ENCODE data around the gene COG5. TPM values are rescaled to one million over a fixed set of nuclear protein-coding genes. Genes with fewer than 3 reads are reported as not detected.

The COG5 gene
- total RNA-seq, 1 donor from 2014 or later = 36.3 TPM

GRCh38 chr7:107468824-107469223 is 94.9 kb downstream of the COG5 start:
- no peak for DNase-seq (ENCODE audit: low read depth)
- Histone ChIP-seq H3K36me3 (ENCODE audit: control insufficient read depth, insufficient read depth, low read length) (no peaks in the 10 kb centered on the region), H3K27me3 (ENCODE audit: control insufficient read depth, insufficient read depth, low read length) (no peaks in the 10 kb centered on the region), H3K4me3 (ENCODE audit: low read depth, low read length) (no peak overlapping the region)
- TF ChIP-seq, protein P1, sequence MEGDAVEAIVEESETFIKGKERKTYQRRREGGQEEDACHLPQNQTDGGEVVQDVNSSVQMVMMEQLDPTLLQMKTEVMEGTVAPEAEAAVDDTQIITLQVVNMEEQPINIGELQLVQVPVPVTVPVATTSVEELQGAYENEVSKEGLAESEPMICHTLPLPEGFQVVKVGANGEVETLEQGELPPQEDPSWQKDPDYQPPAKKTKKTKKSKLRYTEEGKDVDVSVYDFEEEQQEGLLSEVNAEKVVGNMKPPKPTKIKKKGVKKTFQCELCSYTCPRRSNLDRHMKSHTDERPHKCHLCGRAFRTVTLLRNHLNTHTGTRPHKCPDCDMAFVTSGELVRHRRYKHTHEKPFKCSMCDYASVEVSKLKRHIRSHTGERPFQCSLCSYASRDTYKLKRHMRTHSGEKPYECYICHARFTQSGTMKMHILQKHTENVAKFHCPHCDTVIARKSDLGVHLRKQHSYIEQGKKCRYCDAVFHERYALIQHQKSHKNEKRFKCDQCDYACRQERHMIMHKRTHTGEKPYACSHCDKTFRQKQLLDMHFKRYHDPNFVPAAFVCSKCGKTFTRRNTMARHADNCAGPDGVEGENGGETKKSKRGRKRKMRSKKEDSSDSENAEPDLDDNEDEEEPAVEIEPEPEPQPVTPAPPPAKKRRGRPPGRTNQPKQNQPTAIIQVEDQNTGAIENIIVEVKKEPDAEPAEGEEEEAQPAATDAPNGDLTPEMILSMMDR (IDR thresholded peaks at IDR 0.05; ENCODE audit: insufficient read depth, low read length, severe bottlenecking) = no peak
- no peak for FAIRE-seq

- Histone ChIP-seq H3K27me3 (ENCODE audit: control insufficient read depth, insufficient read depth, low read length) (no peaks in the 10 kb centered on the region), H3K4me3 (ENCODE audit: low read depth, low read length) (no peak overlapping the region), H3K36me3 (ENCODE audit: control insufficient read depth, insufficient read depth, low read length) (no peaks in the 10 kb centered on the region)
- DNase-seq (ENCODE audit: low read depth) = no peak
- TF ChIP-seq, protein P1 (IDR thresholded peaks at IDR 0.05; ENCODE audit: insufficient read depth, low read length, severe bottlenecking) = no peak
- FAIRE-seq = no peak
Measured at GRCh38 chr7:107467972-107468371, 95.7 kb downstream of the COG5 start.

DNA sequence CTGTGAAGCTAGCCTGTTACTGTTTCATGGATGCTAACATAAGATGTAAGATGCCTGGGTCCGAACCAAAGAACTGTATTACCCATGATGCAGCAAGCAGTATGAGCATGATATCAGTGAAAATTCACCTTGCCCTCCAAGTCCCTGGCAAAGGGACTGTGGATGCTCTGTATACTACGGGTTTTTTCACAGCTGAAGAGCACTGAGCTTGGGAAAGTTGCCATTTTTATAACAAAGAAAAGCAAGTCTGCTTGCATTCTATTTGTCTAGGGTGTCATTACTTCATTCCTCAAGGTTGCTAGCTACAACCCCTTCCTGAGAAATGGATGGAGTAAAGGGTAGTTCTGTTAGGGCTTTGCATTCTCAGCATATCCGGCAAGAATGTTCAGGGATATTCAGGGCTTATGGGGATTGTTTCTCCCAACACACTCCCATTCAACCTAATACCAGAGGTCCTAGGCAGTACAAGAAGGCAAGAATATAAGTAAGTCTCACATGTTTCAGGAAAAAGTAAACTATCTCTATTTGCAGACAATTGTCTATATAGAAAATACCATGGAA is 99.0 kb downstream of the COG5 start:
- H3K27me3 ChIP-seq (ENCODE audit: control insufficient read depth, insufficient read depth, low read length) = no peaks in the 10 kb centered on the region
- FAIRE-seq = peak; percentile 7
- H3K4me3 ChIP-seq (ENCODE audit: low read depth, low read length) = no peak overlapping the region
- no peak for DNase-seq (ENCODE audit: low read depth)
- TF ChIP-seq, protein P1 (IDR thresholded peaks at IDR 0.05; ENCODE audit: insufficient read depth, low read length, severe bottlenecking) = no peak
- no peaks in the 10 kb centered on the region for H3K36me3 ChIP-seq (ENCODE audit: control insufficient read depth, insufficient read depth, low read length)

DNA sequence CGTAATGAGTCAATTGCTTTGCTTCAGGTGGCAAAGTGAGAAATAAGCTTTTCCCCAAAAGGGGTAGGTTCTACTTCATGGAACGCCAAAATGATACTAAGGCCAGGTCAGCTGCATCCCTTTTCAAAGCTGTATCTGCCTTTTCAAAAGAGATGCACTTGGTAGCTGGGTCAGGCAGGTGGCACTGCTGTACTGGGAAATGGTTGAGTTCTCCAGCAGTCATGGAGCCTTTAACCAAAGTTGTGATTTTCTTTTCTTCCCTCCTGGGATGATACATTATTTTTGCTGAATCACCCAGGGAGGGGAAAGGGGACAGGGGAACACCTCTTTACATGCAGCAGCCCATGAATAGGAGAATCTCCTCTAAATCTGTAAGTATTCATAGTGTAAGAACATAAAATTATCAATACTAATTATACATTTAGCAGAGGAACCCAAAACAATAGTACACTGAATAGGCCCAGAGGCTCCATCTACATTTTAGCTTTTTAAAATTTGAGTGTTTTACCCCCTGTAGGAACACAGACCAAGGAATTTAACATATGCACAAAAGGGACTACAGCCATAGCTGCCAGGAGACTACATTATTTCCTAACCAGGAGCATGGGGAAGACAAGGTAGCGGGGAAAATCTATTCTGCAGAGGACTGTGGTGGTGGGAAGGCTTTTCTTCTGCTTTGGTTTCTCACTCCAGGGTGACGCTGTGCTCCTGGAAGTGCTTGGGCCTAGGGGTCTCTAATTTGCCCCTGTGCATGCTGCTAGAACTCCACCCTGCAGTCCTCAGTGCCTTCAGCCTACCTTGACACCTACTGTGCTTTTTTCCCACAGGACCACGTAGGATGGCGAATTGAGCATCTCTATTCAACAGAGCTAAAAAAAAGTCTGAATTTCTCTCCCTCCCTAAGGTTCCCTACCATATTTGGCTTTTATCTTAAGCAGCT is 100.3 kb downstream of the COG5 start:
- Histone ChIP-seq H3K36me3 (ENCODE audit: control insufficient read depth, insufficient read depth, low read length) (no peaks in the 10 kb centered on the region), H3K4me3 (ENCODE audit: low read depth, low read length) (no peak overlapping the region), H3K27me3 (ENCODE audit: control insufficient read depth, insufficient read depth, low read length) (no peaks in the 10 kb centered on the region)
- TF ChIP-seq, protein P1 (IDR thresholded peaks at IDR 0.05; ENCODE audit: insufficient read depth, low read length, severe bottlenecking) = peak; percentile 84
- DNase-seq (ENCODE audit: low read depth) (peak; percentile 62), FAIRE-seq (no peak)

GRCh38 chr7:107461938-107462533 is 101.7 kb downstream of the COG5 start:
- TF ChIP-seq, protein P1 (IDR thresholded peaks at IDR 0.05; ENCODE audit: insufficient read depth, low read length, severe bottlenecking) = no peak
- H3K36me3 ChIP-seq (ENCODE audit: control insufficient read depth, insufficient read depth, low read length) = no peaks in the 10 kb centered on the region
- peak; percentile 18 for FAIRE-seq
- DNase-seq (ENCODE audit: low read depth) = no peak
- no peaks in the 10 kb centered on the region for H3K27me3 ChIP-seq (ENCODE audit: control insufficient read depth, insufficient read depth, low read length)
- H3K4me3 ChIP-seq (ENCODE audit: low read depth, low read length) = no peak overlapping the region

Measured in bronchial epithelial cell (primary cell).